GM21360 (cell line): Measurements from ENCODE around the gene KLHL30.

Source experiments
- ATAC-seq: cut with Tn5 transposase; IDR thresholded peaks from one replicate; pipeline ENCODE4 v1.9.1; 2021; ENCODE audit warnings: mild to moderate bottlenecking, moderate library complexity; ENCODE audit not compliant: unreplicated experiment

KLHL30 gene

GRCh38 chr2:238173692-238174091, 35.2 kb downstream of the KLHL30 start:
- no peak for ATAC-seq

GRCh38 chr2:238174291-238174690, 35.8 kb downstream of the KLHL30 start:
- no peak for ATAC-seq

GRCh38 chr2:238174701-238175100, 36.2 kb downstream of the KLHL30 start:
- no peak for ATAC-seq

- no peak for ATAC-seq
Measured at GRCh38 chr2:238176613-238177012, 38.1 kb downstream of the KLHL30 start.

GRCh38 chr2:238180554-238180953, 42.1 kb downstream of the KLHL30 start:
- no peak for ATAC-seq

GRCh38 chr2:238182362-238182761, 43.9 kb downstream of the KLHL30 start:
- ATAC-seq, result no peak

GRCh38 chr2:238183821-238184220, 45.4 kb downstream of the KLHL30 start:
- ATAC-seq, result no peak

- ATAC-seq, result no peak
Measured at GRCh38 chr2:238187618-238188548, 49.4 kb downstream of the KLHL30 start.

- no peak for ATAC-seq
Measured at GRCh38 chr2:238190445-238190844, 52.0 kb downstream of the KLHL30 start.
